Activated CD4-positive, alpha-beta T cell treated with anti-CD3 and anti-CD28 coated beads for 36 hours (primary cell): ENCODE results near the gene HAPSTR1. TPM values are rescaled to one million over a fixed set of nuclear protein-coding genes. Genes with fewer than 3 reads are reported as not detected.

Experiments used
- ATAC-seq: fragments of 200-7000 bp; cut with Tn5 transposase; one replicate; pipeline ENCODE4 v1.10.0; 2021; ENCODE audit warnings: mild to moderate bottlenecking, moderate library complexity
- CTCF ChIA-PET: fragments of 350-600 bp; sonication (Branson Sonifier 250); formaldehyde crosslinking; loops from one replicate; lab custom pipeline; 2021; ENCODE audit warnings: antibody characterized with exemption; lab: Charles Lee
- POLR2A ChIA-PET: fragments of 350-600 bp; sonication (Branson Sonifier 250); formaldehyde crosslinking; loops from one replicate; lab custom pipeline; 2021; ENCODE audit warnings: antibody characterized with exemption, inconsistent platforms; lab: Charles Lee
- DNase-seq: peaks from one replicate; pipeline ENCODE4 v3.0.0-alpha.2; 2020
- H3K27ac Mint-ChIP-seq: one replicate; pipeline ENCODE4 v1.8.0; 2021; ENCODE audit warnings: mixed read lengths
- H3K27me3 Mint-ChIP-seq: one replicate; pipeline ENCODE4 v1.8.0; 2021; ENCODE audit warnings: mixed read lengths
- H3K36me3 Mint-ChIP-seq: one replicate; pipeline ENCODE4 v1.8.0; 2021; ENCODE audit warnings: low read depth, mixed read lengths
- H3K4me1 Mint-ChIP-seq: one replicate; pipeline ENCODE4 v1.8.0; 2021; ENCODE audit warnings: mixed read lengths
- H3K4me3 Mint-ChIP-seq: one replicate; pipeline ENCODE4 v1.8.0; 2021; ENCODE audit warnings: mild to moderate bottlenecking, moderate library complexity, mixed read lengths
- H3K9me3 Mint-ChIP-seq: one replicate; pipeline ENCODE4 v1.8.0; 2021; ENCODE audit warnings: low read depth, mixed read lengths
- intact Hi-C, 2 experiments: fragments of 100-400 bp; cut with DNase I in 1 of 2; cut with micrococcal nuclease in 1 of 2; formaldehyde crosslinking; loops; one replicate each; pipeline versions ENCODE4 v1.14.2 to v1.15.1; 2022 to 2024; cut with DNase I, micrococcal nuclease
- total RNA-seq, 2 experiments: library from RNA; stranded (reverse); gene quantifications; one replicate each; pipeline ENCODE4 v1.2.3, GENCODE V29; 2021

The HAPSTR1 gene
- total RNA-seq, 2 experiments from 2014 or later: 42.4 to 51.4 TPM

- peak; percentile 28 for ATAC-seq
- Mint-ChIP-seq H3K36me3 (peaks cover 77% of the 10 kb centered on the region), H3K27me3 (no peaks in the 10 kb centered on the region), H3K4me3 (no peak overlapping the region), H3K4me1 (peaks cover 91% of the 10 kb centered on the region), H3K27ac (peak overlapping the region; percentile 48), H3K9me3 (no peaks in the 10 kb centered on the region)
- no peak for DNase-seq
- intact Hi-C loops: no loop called here
- CTCF ChIA-PET: no interaction called here
- POLR2A ChIA-PET: no interaction called here
Measured at GRCh38 chr16:9107025-9107970, 15.9 kb downstream of the HAPSTR1 start.

DNA sequence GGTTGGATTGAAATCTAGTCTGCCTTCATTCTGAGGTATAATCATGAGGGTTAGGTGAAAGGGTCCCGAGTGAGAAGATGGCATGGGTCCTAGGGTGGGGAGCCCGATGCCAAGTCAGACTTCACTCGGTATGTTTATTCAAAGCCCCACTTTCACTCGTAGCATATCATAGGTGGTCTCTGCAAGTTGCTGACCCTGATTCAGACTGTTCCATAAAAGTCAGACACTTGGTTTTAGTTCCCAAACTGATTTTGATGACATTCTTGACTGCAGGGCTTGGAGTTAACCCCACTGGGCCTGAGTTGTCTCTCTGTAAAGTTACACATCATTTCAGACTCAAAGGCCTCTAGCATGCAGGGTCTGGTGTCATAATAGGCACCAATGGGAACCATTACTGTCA is 17.8 kb downstream of the HAPSTR1 start:
- ATAC-seq: peak; percentile 42
- intact Hi-C loops: no loop called here
- H3K36me3 Mint-ChIP-seq: peaks cover 72% of the 10 kb centered on the region
- ChIA-PET CTCF (interaction anchor here (0.7 to 2.6 kb wide), 5 partner anchors 8 to 465 kb away, joined by 3 to 20 read pairs (median 4); no protein-coding TSS in a partner anchor), POLR2A (no interaction called here)
- H3K27ac Mint-ChIP-seq: peak overlapping the region; percentile 26
- H3K27me3 Mint-ChIP-seq: no peaks in the 10 kb centered on the region
- DNase-seq: no peak
- peaks cover 91% of the 10 kb centered on the region for H3K4me1 Mint-ChIP-seq
- H3K9me3 Mint-ChIP-seq: no peaks in the 10 kb centered on the region
- H3K4me3 Mint-ChIP-seq: no peak overlapping the region

DNA sequence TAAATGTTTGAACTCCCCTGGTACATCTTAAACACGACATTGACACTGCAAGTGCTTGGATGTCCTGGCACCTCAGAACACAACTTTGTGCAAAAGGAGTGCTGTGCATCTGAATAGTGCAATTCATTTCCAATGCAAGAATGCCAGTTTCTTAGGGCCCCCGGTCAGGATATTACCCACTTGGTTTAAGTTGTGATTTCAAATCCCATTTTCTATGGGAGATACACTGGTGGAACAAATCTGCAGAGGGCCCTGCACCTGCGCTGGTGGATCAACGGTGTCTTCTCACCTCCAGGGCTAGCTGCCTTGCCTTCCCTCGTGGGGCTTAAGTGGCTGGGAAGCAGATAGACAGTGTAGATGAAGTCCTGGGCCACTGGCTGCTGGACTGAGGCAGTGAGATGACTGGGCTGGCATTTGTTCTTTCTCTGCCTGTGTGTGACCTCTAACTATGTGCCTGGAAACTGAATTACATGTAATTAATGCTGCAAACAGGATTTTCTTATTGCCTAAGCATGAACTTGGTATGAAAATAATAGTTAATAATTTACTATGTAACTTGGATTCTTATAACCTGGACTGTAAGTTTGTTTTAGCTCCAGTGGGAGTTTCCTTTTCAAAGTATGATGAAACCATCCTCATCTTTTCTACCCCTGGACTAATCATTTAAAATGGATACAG is 20.9 kb downstream of the HAPSTR1 start:
- POLR2A ChIA-PET: interaction anchor here (2.4 kb wide), 1 partner anchor 9 kb away, joined by 10 read pairs; no protein-coding TSS in a partner anchor
- H3K4me3 Mint-ChIP-seq: no peak overlapping the region
- no peaks in the 10 kb centered on the region for H3K9me3 Mint-ChIP-seq
- DNase-seq (no peak), ATAC-seq (no peak)
- CTCF ChIA-PET: interaction anchor here (0.5 to 2.3 kb wide), 3 partner anchors 9 to 133 kb away, joined by 3 to 4 read pairs (median 3); no protein-coding TSS in a partner anchor
- no peaks in the 10 kb centered on the region for H3K27me3 Mint-ChIP-seq
- intact Hi-C loops: no loop called here
- peak overlapping the region; percentile 51 for H3K27ac Mint-ChIP-seq
- peaks cover 93% of the 10 kb centered on the region for H3K4me1 Mint-ChIP-seq
- H3K36me3 Mint-ChIP-seq: peaks cover 77% of the 10 kb centered on the region

- ATAC-seq (no peak), DNase-seq (no peak)
- Mint-ChIP-seq H3K4me3 (no peak overlapping the region), H3K27ac (peak overlapping the region; percentile 84), H3K9me3 (no peaks in the 10 kb centered on the region), H3K27me3 (no peaks in the 10 kb centered on the region), H3K4me1 (peaks cover 93% of the 10 kb centered on the region), H3K36me3 (peaks cover 77% of the 10 kb centered on the region)
- ChIA-PET CTCF (interaction anchor here (0.5 to 2.3 kb wide), 3 partner anchors 10 to 132 kb away, joined by 3 to 4 read pairs (median 3); no protein-coding TSS in a partner anchor), POLR2A (interaction anchor here (0.6 to 2.4 kb wide), 2 partner anchors 9 to 209 kb away, joined by 3 to 10 read pairs; no protein-coding TSS in a partner anchor)
- intact Hi-C loops: no loop called here
Measured at GRCh38 chr16:9112844-9113186, 21.4 kb downstream of the HAPSTR1 start.

DNA sequence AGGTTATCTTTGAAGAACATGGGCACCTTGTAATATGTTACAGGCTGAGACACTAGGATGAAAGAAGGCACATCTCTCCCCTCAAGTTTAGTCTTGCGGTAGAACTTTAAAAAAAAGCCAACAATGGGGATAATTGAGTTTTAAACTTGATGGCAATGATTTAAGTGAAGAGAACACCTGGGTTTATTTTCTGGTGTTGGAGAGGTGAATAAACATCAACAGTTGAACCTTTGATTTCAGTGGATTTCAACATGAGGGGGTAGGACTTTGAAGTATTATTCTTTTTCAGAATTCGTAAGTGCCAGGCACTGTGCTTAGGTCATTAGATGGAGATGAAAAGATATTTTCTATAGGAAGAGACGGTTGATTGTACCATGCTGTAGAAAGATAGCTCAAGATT is 22.3 kb downstream of the HAPSTR1 start:
- Mint-ChIP-seq H3K27ac (peak overlapping the region; percentile 84), H3K9me3 (no peaks in the 10 kb centered on the region), H3K36me3 (peaks cover 77% of the 10 kb centered on the region), H3K4me3 (no peak overlapping the region), H3K4me1 (peaks cover 95% of the 10 kb centered on the region), H3K27me3 (no peaks in the 10 kb centered on the region)
- DNase-seq (no peak), ATAC-seq (no peak)
- intact Hi-C loops: no loop called here
- CTCF ChIA-PET: interaction anchor here (1.3 to 2.3 kb wide), 3 partner anchors 9 to 11 kb away, joined by 4 to 6 read pairs (median 6); no protein-coding TSS in a partner anchor
- POLR2A ChIA-PET: interaction anchor here (0.7 to 2.4 kb wide), 3 partner anchors 10 to 22 kb away, joined by 3 to 10 read pairs (median 3); partner anchors contain the start of gene HAPSTR1

DNA sequence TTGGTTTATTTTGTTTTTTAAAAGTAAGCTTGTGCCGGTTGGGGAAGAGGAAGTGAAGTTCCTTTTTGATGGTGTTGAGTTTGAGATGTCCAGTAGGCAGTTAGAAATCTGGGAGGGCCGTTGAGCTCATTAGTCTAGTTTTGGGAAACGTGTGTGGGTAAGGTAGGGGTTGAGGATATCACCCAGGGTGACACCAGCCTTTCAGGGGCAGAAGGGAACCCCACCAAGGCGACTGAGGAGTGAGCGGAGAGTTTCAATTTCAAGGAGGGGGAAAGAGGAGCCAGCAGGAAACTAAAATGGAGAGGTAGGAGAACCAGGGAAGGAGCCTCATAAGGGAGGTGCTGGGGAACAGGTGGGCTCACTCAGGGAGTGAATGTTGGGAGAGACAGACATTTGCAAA is 22.7 kb downstream of the HAPSTR1 start:
- Mint-ChIP-seq H3K27ac (peak overlapping the region; percentile 84), H3K27me3 (no peaks in the 10 kb centered on the region), H3K9me3 (no peaks in the 10 kb centered on the region), H3K36me3 (peaks cover 74% of the 10 kb centered on the region), H3K4me3 (no peak overlapping the region), H3K4me1 (peaks cover 95% of the 10 kb centered on the region)
- CTCF ChIA-PET: interaction anchor here (1.3 to 2.3 kb wide), 3 partner anchors 8 to 11 kb away, joined by 4 to 6 read pairs (median 6); no protein-coding TSS in a partner anchor
- no peak for DNase-seq
- intact Hi-C loops: no loop called here
- no peak for ATAC-seq
- POLR2A ChIA-PET: interaction anchor here (0.7 to 2.4 kb wide), 3 partner anchors 11 to 23 kb away, joined by 3 to 10 read pairs (median 3); partner anchors contain the start of gene HAPSTR1

DNA sequence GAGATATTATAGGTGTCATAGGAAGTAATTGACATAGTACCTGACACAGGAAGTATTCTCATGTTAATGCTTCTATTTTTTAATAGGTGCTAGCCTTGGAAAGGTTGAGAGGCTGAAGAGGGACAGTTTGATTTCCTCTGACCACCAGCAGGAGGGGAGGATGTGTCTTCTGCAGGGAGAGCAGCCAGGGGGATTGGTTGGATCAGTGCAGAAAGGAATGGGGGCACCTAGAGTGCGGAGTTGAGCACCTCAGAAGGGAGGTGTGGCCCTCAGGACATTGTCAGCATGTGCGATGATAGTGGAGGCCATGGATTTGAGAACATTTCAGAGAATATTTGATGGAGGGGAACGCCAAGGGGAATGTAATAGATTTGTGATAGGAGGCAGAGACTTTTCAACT is 23.4 kb downstream of the HAPSTR1 start:
- H3K36me3 Mint-ChIP-seq: peaks cover 71% of the 10 kb centered on the region
- POLR2A ChIA-PET: no interaction called here

GRCh38 chr16:9115277-9115676 is 23.8 kb downstream of the HAPSTR1 start:
- ChIA-PET POLR2A (no interaction called here), CTCF (no interaction called here)
- H3K36me3 Mint-ChIP-seq: peaks cover 71% of the 10 kb centered on the region
- ATAC-seq (no peak), DNase-seq (no peak)
- no peaks in the 10 kb centered on the region for H3K27me3 Mint-ChIP-seq
- H3K4me3 Mint-ChIP-seq: no peak overlapping the region
- peaks cover 90% of the 10 kb centered on the region for H3K4me1 Mint-ChIP-seq
- peak overlapping the region; percentile 84 for H3K27ac Mint-ChIP-seq
- H3K9me3 Mint-ChIP-seq: no peaks in the 10 kb centered on the region
- intact Hi-C loops: no loop called here

More for the DNA sequence above, 23.4 kb downstream of the HAPSTR1 start:
- H3K27ac Mint-ChIP-seq: peak overlapping the region; percentile 84
- no peaks in the 10 kb centered on the region for H3K9me3 Mint-ChIP-seq
- no peaks in the 10 kb centered on the region for H3K27me3 Mint-ChIP-seq
- H3K4me3 Mint-ChIP-seq: no peak overlapping the region
- H3K4me1 Mint-ChIP-seq: peaks cover 91% of the 10 kb centered on the region
- intact Hi-C loops: no loop called here
- ATAC-seq (no peak), DNase-seq (no peak)
- CTCF ChIA-PET: interaction anchor here (1.3 to 1.4 kb wide), 2 partner anchors 8 to 10 kb away, joined by 6 read pairs; no protein-coding TSS in a partner anchor

- no peaks in the 10 kb centered on the region for H3K9me3 Mint-ChIP-seq
- POLR2A ChIA-PET: no interaction called here
- no peaks in the 10 kb centered on the region for H3K27me3 Mint-ChIP-seq
- H3K27ac Mint-ChIP-seq: peak overlapping the region; percentile 15
- peaks cover 70% of the 10 kb centered on the region for H3K36me3 Mint-ChIP-seq
- no peak overlapping the region for H3K4me3 Mint-ChIP-seq
- CTCF ChIA-PET: no interaction called here
- DNase-seq: no peak
- intact Hi-C loops: no loop called here
- H3K4me1 Mint-ChIP-seq: peaks cover 83% of the 10 kb centered on the region
- ATAC-seq: no peak
Measured at GRCh38 chr16:9116141-9116540, 24.7 kb downstream of the HAPSTR1 start.

GRCh38 chr16:9118170-9118569 is 26.7 kb downstream of the HAPSTR1 start:
- intact Hi-C loops: no loop called here
- ChIA-PET CTCF (interaction anchor here (0.5 to 1.5 kb wide), 3 partner anchors 27 to 239 kb away, joined by 3 read pairs; partner anchors contain the start of gene HAPSTR1), POLR2A (no interaction called here)
- DNase-seq (no peak), ATAC-seq (no peak)
- Mint-ChIP-seq H3K4me3 (no peak overlapping the region), H3K36me3 (peaks cover 69% of the 10 kb centered on the region), H3K4me1 (peaks cover 75% of the 10 kb centered on the region), H3K9me3 (no peaks in the 10 kb centered on the region), H3K27ac (peak overlapping the region; percentile 29), H3K27me3 (no peaks in the 10 kb centered on the region)

GRCh38 chr16:9119795-9120194 is 28.4 kb downstream of the HAPSTR1 start:
- ChIA-PET CTCF (interaction anchor here (1.1 to 1.3 kb wide), 2 partner anchors 10 to 111 kb away, joined by 3 read pairs; no protein-coding TSS in a partner anchor), POLR2A (no interaction called here)
- DNase-seq (no peak), ATAC-seq (no peak)
- H3K36me3 Mint-ChIP-seq: peaks cover 65% of the 10 kb centered on the region
- H3K4me1 Mint-ChIP-seq: peaks cover 74% of the 10 kb centered on the region
- H3K4me3 Mint-ChIP-seq: no peak overlapping the region
- no peaks in the 10 kb centered on the region for H3K27me3 Mint-ChIP-seq
- H3K27ac Mint-ChIP-seq: peak overlapping the region; percentile 11
- intact Hi-C loops: no loop called here
- no peaks in the 10 kb centered on the region for H3K9me3 Mint-ChIP-seq
